GM18519 (cell line): Measurements from ENCODE around the gene LRIG2.
"Not testable (repeated sequence)": the region's sequence is repeated elsewhere in the genome, so short reads cannot be mapped to it uniquely, and the experiment has no call there.

Source experiments
- ATAC-seq: cut with Tn5 transposase; IDR thresholded peaks from one replicate; pipeline ENCODE4 v1.9.1; 2021; ENCODE audit warnings: mild to moderate bottlenecking, moderate library complexity; ENCODE audit not compliant: unreplicated experiment, low FRiP score

LRIG2 gene, protein sequence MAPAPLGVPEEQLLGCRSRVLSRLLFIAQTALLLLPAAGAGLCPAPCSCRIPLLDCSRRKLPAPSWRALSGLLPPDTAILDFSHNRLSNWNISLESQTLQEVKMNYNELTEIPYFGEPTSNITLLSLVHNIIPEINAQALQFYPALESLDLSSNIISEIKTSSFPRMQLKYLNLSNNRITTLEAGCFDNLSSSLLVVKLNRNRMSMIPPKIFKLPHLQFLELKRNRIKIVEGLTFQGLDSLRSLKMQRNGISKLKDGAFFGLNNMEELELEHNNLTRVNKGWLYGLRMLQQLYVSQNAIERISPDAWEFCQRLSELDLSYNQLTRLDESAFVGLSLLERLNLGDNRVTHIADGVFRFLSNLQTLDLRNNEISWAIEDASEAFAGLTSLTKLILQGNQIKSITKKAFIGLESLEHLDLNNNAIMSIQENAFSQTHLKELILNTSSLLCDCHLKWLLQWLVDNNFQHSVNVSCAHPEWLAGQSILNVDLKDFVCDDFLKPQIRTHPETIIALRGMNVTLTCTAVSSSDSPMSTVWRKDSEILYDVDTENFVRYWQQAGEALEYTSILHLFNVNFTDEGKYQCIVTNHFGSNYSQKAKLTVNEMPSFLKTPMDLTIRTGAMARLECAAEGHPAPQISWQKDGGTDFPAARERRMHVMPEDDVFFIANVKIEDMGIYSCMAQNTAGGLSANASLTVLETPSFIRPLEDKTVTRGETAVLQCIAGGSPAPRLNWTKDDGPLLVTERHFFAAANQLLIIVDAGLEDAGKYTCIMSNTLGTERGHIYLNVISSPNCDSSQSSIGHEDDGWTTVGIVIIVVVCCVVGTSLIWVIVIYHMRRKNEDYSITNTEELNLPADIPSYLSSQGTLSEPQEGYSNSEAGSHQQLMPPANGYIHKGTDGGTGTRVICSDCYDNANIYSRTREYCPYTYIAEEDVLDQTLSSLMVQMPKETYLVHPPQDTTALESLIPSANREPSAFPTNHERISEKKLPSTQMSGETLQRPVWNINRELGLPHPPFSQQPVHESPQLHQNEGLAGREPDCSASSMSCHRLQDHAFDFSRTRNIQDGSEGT

GRCh38 chr1:113072757-113073478 is at the start of gene LRIG2:
Gene LRIG2, plus strand, starts transcription at chr1:113073198. Its CDS starts 209 bp downstream, at chr1:113073407.
- ATAC-seq = peak; percentile 78

GRCh38 chr1:113023316-113023715 is 49.7 kb upstream of the LRIG2 start:
- ATAC-seq = not testable (repeated sequence)

- no peak for ATAC-seq
Measured at GRCh38 chr1:113027007-113027406, 46.0 kb upstream of the LRIG2 start.

DNA sequence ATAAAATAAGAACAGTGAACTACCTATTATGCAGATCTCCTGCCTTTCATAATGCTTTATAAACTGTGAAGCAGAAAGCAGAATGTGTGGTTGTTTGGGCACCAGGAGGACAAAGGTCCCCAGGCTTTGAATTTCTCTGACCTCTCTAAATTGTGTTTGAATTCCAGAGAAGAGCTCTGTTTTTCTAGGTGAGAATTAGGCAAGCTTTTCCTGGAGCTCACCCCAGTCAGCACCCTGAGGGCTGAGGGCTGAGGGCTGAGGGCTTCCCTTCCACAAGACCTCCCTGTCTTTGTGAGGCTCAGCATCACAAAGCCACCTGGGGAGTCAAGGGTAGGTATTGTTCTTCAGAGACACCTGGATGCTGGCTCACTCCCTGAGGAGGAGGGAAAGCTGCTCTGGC is 45.5 kb upstream of the LRIG2 start:
- ATAC-seq = no peak

DNA sequence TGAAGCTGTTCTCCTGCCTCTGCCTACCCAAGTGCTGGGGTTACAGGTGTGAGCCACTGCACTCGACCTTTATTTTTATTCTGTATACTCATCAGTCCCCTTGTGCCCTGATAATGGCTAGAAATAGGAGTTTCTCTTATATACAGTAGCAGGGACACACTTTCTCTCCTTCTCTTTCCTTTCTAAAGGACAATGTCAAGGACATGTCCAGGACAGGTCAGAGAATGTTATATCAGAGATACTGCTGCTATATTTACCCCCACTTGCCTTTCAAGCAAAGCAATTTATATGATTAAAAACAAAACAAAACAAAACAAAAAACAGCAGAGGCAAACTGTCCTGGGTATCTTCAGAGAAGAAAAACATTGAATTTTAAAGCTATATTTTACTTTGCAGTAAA is 43.2 kb upstream of the LRIG2 start:
- ATAC-seq = no peak

- ATAC-seq = peak; percentile 84
Measured at GRCh38 chr1:113031171-113031933, 41.6 kb upstream of the LRIG2 start.

DNA sequence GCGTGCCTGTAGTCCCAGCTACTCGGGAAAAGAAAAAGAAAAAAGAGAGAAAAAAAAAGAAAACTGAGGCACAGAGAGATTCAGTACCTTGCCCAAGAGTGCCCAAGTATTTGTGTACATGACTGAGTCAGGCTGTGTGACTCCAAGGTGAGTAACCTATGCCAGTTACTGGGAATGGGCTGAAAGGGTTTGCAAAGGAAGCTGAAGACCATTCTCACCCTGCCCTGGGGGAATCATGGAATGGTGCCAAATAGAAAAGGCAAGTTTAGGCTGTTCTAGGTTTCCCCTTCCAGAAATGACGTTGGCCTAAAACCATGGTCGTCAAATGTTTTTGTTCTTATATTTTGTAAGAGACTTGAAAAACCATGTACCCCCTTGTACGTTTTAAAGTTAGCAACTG is 37.9 kb upstream of the LRIG2 start:
- no peak for ATAC-seq

DNA sequence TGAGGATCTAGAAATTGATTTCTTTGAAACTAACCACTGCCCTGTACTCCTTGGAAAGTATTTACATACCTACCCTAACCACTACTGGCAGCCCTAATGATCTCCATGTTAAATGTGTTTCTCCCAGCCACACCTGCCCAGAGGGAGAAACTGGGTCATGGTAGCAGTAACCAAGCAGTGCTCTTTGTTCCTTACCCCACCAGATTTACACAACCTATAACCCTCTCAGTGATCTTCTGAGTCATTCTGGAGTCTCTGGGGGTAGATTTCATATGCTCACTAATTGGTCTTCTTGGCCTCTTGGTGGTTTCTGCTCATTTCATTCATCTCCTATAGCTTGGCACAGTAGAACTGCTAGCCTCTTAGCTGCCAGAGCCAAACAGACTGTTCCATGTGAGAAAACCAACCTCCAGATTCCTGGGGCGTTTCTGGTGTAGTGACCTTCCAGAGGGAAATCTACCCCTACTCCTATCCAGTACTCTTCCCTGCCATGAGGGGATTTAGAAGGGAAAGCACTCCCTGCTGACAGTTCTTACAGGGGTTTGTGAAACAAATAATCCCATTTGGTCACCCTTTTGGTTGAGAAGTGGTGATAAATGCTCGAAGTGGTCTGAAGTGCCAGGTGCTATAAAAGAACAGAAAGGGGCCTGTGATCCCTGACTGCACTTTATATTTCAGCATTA is 36.2 kb upstream of the LRIG2 start:
- peak; percentile 72 for ATAC-seq

GRCh38 chr1:113040041-113040440 is 33.0 kb upstream of the LRIG2 start:
- no peak for ATAC-seq

DNA sequence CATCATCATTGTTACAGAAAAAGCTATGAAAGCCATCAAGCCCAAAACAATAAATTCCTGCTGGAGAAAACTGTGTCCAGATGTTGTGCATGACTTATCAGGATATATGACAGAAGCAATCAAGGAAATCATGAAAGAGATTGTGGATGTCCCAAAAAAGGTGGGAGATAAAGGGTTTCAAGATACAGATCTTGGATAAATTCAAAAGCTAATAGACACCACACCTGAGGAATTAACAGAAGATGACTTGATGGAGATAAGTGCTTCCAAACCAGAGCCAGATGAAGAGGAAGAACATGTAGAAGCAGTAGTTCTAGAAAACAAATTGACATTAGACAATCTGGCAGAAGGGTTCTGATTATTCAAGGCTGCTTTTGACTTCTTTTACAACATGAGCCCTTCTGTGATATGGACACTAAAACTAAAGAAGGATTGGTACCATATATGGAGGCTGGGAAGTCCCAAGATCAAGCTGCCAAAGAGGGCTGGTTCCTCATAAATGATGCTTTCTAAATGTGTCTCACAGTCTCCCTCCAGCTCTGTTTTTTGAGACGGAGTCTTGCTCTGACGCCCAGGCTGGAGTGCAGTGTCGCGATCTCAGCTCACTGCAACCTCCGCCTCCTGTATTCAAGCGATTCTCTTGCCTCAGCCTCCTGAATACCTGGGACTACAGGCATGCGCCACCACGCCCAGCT is 32.1 kb upstream of the LRIG2 start:
- ATAC-seq = no peak

- no peak for ATAC-seq
Measured at GRCh38 chr1:113041569-113042284, 31.3 kb upstream of the LRIG2 start.

GRCh38 chr1:113042285-113043143 is 30.5 kb upstream of the LRIG2 start:
- no peak for ATAC-seq

DNA sequence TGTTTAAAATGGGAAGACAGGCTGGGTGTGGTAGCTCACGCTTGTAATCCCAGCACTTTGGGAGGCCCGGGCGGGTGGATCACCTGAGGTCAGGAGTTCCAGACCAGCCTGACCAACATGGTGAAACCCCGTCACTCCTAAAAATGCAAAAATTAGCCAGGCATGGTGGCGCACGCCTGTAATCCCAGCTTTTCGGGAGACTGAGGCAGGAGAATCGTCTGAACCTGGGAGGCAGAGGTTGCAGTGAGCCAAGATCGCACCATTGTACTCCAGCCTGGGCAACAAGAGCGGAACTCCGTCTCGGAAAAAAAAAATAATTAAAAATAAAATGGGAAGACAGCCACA is 29.9 kb upstream of the LRIG2 start:
- not testable (repeated sequence) for ATAC-seq

GRCh38 chr1:113046569-113046968 is 26.4 kb upstream of the LRIG2 start:
- no peak for ATAC-seq

GRCh38 chr1:113048064-113048463 is 24.9 kb upstream of the LRIG2 start:
- no peak for ATAC-seq

DNA sequence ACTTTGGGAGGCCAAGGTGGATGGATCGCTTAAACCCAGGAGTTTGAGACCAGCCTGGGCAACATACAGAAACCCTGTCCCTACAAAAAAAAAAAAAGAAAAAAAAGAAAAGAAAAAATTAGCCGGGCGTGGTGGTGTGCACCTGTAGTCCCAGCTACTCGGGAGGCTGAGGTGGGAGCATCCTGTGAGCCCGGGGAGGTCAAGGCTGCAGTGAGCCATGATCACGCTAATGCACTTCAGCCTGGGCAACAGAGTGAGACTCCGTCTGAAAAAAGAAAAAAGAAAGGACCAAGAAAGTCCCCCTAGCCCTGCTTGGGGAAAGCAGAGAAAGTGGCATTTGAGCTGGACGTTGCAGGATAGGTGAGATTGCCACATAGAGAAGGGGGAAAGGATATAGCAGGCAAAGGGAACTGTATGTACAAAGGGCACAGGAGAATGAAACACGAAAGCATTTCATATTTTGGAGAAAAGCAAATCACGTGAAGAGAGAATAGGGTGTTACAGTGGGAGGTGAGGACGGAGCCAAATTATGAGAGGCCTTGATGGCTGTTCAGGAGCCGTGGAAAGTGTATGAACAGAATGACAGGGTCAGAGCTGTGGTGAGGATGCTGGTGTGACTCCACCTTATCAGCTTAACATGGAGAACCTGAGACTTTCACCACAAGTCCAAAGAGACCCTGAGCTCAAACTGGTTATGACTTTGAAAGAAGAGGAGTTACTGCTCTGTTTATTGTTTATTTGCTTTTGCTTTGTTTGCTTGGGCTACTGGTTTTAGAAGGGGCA is 19.5 kb upstream of the LRIG2 start:
- no peak for ATAC-seq
